Hepatocyte (in vitro differentiated cells): ENCODE measurements around the gene FAM111A. TPM values are rescaled to one million over a fixed set of nuclear protein-coding genes. Genes with fewer than 3 reads are reported as not detected.

Experiments
- DNase-seq: peaks from one replicate; pipeline ENCODE4 v3.0.0-alpha.2; 2016; ENCODE audit warnings: low spot score
- H2AFZ ChIP-seq: fragments of 200-600 bp; sonication (generic); 2 replicates; pipeline ENCODE4 v1.6.0; 2016; ENCODE audit warnings: antibody characterized with exemption, mild to moderate bottlenecking
- H3K27ac ChIP-seq: fragments of 200-600 bp; sonication (generic); 2 replicates; pipeline ENCODE4 v1.5.1; 2016; ENCODE audit warnings: mild to moderate bottlenecking
- H3K27me3 ChIP-seq: fragments of 200-600 bp; sonication (generic); 2 replicates; pipeline ENCODE4 v1.6.1; 2016
- H3K36me3 ChIP-seq: fragments of 200-600 bp; sonication (generic); replicated peaks from 2 replicates; pipeline ENCODE4 v1.5.1; 2016; ENCODE audit warnings: low read depth; ENCODE audit not compliant: insufficient read depth
- H3K4me1 ChIP-seq: fragments of 200-600 bp; sonication (generic); 2 replicates; pipeline ENCODE4 v1.5.1; 2016; ENCODE audit warnings: mild to moderate bottlenecking, moderate library complexity; ENCODE audit not compliant: insufficient read depth
- H3K4me2 ChIP-seq: fragments of 200-600 bp; sonication (generic); 2 replicates; pipeline ENCODE4 v1.6.0; 2016
- H3K4me3 ChIP-seq: fragments of 200-600 bp; sonication (generic); 2 replicates; pipeline ENCODE4 v1.5.1; 2016; ENCODE audit warnings: mild to moderate bottlenecking
- H3K79me2 ChIP-seq: fragments of 200-600 bp; sonication (generic); 2 replicates; pipeline ENCODE4 v1.6.0; 2017; ENCODE audit warnings: mild to moderate bottlenecking
- H3K9me2 ChIP-seq: fragments of 200-600 bp; sonication (generic); replicated peaks from 2 replicates; pipeline ENCODE4 v1.6.0; 2017; ENCODE audit warnings: mild to moderate bottlenecking; ENCODE audit not compliant: insufficient read depth
- H3K9me3 ChIP-seq: fragments of 200-600 bp; sonication (generic); 2 replicates; pipeline ENCODE4 v1.5.1; 2016; ENCODE audit warnings: low read depth, mild to moderate bottlenecking
- H4K20me1 ChIP-seq: fragments of 200-600 bp; sonication (generic); 2 replicates; pipeline ENCODE4 v1.6.0; 2016; ENCODE audit warnings: mild to moderate bottlenecking; ENCODE audit not compliant: insufficient read depth, poor library complexity, severe bottlenecking
- CTCF ChIP-seq: fragments of 200-600 bp; sonication (generic); IDR thresholded peaks from 2 replicates; pipeline ENCODE4 v1.5.1; 2016; ENCODE audit warnings: antibody characterized with exemption, mild to moderate bottlenecking; ENCODE audit not compliant: poor library complexity
- EZH2 ChIP-seq: fragments of 200-600 bp; sonication (generic); IDR thresholded peaks from 2 replicates; pipeline ENCODE4 v1.6.1; 2016; ENCODE audit warnings: antibody characterized with exemption, mild to moderate bottlenecking, borderline replicate concordance
- EZH2phosphoT487 ChIP-seq: fragments of 200-600 bp; sonication (generic); IDR thresholded peaks from one replicate; pipeline ENCODE4 v1.6.1; 2018; ENCODE audit warnings: antibody characterized with exemption, mild to moderate bottlenecking, low read depth, moderate library complexity; ENCODE audit not compliant: unreplicated experiment, severe bottlenecking
- WGBS: methylation state at CpG from one replicate; pipeline ENCODE4 v1.1.6; 2016; ENCODE audit warnings: low lambda C conversion rate; ENCODE audit errors: missing lambda C conversion rate; 5-methylcytosine and 5-hydroxymethylcytosine counted together
- polyA plus RNA-seq: library from polyadenylated mRNA; unstranded; fragments of >200 nt; fragmentation: Nextera tagmentation; extraction: Ambion mirVana; gene quantifications from 2 replicates; pipeline ENCODE4 v1.2.1, GENCODE V29; 2016
- total RNA-seq: library from RNA; depleted of rRNA; stranded (reverse); fragments of >200 nt; gene quantifications from 2 replicates; pipeline ENCODE4 v1.2.3, GENCODE V29; 2014

Gene FAM111A
- total and polyA plus RNA-seq, 2 experiments from 2014 or later = 20.0 to 43.2 TPM

- H3K9me3 ChIP-seq = no peaks in the 10 kb centered on the region
- H2AFZ ChIP-seq = no peak overlapping the region
- 71% methylated on average over 2 of the region's 2 CpGs for WGBS
- H3K36me3 ChIP-seq = no peaks in the 10 kb centered on the region
- no peak for TF ChIP-seq CTCF
- no peak for TF ChIP-seq EZH2phosphoT487
- TF ChIP-seq EZH2 = no peak
- H3K9me2 ChIP-seq = no peaks in the 10 kb centered on the region
- H3K79me2 ChIP-seq = peaks cover 92% of the 10 kb centered on the region
- no peak overlapping the region for H3K4me2 ChIP-seq
- H3K4me3 ChIP-seq = no peak overlapping the region
- H3K4me1 ChIP-seq = peaks cover 31% of the 10 kb centered on the region
- no peaks in the 10 kb centered on the region for H3K27me3 ChIP-seq
- no peak for DNase-seq
- H4K20me1 ChIP-seq = peaks cover 4% of the 10 kb centered on the region
- H3K27ac ChIP-seq = no peak overlapping the region
These were observed 36.5 kb downstream of the FAM111A start for GRCh38 chr11:59179121-59179520.

GRCh38 chr11:59180168-59180776 is 37.6 kb downstream of the FAM111A start:
- Histone ChIP-seq H4K20me1 (peaks cover 4% of the 10 kb centered on the region), H3K4me3 (no peak overlapping the region), H3K4me2 (no peak overlapping the region), H3K4me1 (peaks cover 37% of the 10 kb centered on the region), H3K36me3 (no peaks in the 10 kb centered on the region), H3K27me3 (no peaks in the 10 kb centered on the region), H3K27ac (no peak overlapping the region), H2AFZ (no peak overlapping the region), H3K9me3 (no peaks in the 10 kb centered on the region), H3K79me2 (peaks cover 97% of the 10 kb centered on the region), H3K9me2 (no peaks in the 10 kb centered on the region)
- DNase-seq = no peak
- TF ChIP-seq EZH2phosphoT487 = no peak
- no peak for TF ChIP-seq CTCF
- no peak for TF ChIP-seq EZH2
- WGBS = 85% methylated on average over 2 of the region's 2 CpGs

GRCh38 chr11:59180907-59181306 is 38.3 kb downstream of the FAM111A start:
- Histone ChIP-seq H4K20me1 (peaks cover 4% of the 10 kb centered on the region), H3K9me3 (no peaks in the 10 kb centered on the region), H3K4me3 (no peak overlapping the region), H3K4me1 (peaks cover 35% of the 10 kb centered on the region), H3K27me3 (no peaks in the 10 kb centered on the region), H3K4me2 (no peak overlapping the region), H3K9me2 (no peaks in the 10 kb centered on the region), H3K36me3 (no peaks in the 10 kb centered on the region), H2AFZ (no peak overlapping the region), H3K79me2 (peaks cover 90% of the 10 kb centered on the region), H3K27ac (no peak overlapping the region)
- 92% methylated on average over 2 of the region's 2 CpGs for WGBS
- DNase-seq = no peak
- TF ChIP-seq CTCF = no peak
- no peak for TF ChIP-seq EZH2
- TF ChIP-seq EZH2phosphoT487 = no peak
